AG09309 (cell line): ENCODE measurements around the gene RSRC1.

Experiments used
- DNase-seq: peaks from one replicate; pipeline ENCODE4 v3.0.0-alpha.2; 2010; ENCODE audit warnings: low read depth
- H3K4me3 ChIP-seq: 2 replicates; pipeline ENCODE4 v1.5.1; 2011; ENCODE audit warnings: mild to moderate bottlenecking, low read depth, low read length, moderate library complexity; ENCODE audit not compliant: control insufficient read depth
- TF ChIP-seq, protein P1 (sequence below): IDR thresholded peaks from 2 replicates; pipeline ENCODE4 v1.5.1; 2011; ENCODE audit warnings: mild to moderate bottlenecking, low read depth, low read length, inconsistent platforms; ENCODE audit not compliant: insufficient read depth, control insufficient read depth; ENCODE audit errors: missing control alignments

RSRC1 gene

DNA sequence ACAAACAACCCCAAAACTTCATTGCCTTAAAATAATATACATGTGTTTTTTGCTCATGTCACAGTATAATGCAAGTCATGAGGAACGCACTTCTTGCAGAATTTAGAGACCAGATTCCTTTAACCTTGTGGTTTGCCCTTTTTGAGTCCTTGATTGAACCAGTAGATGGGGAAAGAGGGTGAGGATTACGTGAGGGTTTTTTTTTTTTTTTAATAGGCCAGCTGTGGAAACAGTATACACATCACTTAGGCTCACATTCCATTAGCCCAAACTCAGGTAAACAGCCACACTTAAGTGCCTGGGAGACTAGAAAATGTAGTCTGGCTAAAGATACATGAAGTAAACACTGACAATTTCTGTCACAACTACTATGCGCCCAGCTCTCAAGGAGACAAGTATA, 346.2 kb downstream of the RSRC1 start:
- H3K4me3 ChIP-seq: no peak overlapping the region
- no peak for DNase-seq
- TF ChIP-seq, protein P1, sequence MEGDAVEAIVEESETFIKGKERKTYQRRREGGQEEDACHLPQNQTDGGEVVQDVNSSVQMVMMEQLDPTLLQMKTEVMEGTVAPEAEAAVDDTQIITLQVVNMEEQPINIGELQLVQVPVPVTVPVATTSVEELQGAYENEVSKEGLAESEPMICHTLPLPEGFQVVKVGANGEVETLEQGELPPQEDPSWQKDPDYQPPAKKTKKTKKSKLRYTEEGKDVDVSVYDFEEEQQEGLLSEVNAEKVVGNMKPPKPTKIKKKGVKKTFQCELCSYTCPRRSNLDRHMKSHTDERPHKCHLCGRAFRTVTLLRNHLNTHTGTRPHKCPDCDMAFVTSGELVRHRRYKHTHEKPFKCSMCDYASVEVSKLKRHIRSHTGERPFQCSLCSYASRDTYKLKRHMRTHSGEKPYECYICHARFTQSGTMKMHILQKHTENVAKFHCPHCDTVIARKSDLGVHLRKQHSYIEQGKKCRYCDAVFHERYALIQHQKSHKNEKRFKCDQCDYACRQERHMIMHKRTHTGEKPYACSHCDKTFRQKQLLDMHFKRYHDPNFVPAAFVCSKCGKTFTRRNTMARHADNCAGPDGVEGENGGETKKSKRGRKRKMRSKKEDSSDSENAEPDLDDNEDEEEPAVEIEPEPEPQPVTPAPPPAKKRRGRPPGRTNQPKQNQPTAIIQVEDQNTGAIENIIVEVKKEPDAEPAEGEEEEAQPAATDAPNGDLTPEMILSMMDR: no peak

DNA sequence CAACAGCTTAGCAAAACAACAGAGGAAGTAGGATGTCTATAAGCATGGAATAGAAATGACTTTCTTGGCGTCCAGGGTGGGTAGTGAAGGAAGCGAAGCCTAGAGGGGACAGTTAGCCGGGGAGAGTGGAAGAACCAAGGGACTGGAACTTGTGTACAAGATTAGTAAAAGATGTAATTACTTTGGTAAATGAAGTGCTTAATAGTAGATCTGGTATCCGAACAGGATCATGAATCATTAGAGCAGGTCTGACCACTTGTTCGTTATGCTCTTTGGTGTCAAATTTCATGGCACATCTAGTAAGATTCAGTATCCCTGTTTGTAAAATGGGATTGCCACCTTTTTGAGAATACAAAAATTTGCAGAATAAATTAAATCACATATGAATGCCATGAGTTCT, 348.6 kb downstream of the RSRC1 start:
- H3K4me3 ChIP-seq: no peak overlapping the region
- TF ChIP-seq, protein P1: no peak
- DNase-seq: no peak

DNA sequence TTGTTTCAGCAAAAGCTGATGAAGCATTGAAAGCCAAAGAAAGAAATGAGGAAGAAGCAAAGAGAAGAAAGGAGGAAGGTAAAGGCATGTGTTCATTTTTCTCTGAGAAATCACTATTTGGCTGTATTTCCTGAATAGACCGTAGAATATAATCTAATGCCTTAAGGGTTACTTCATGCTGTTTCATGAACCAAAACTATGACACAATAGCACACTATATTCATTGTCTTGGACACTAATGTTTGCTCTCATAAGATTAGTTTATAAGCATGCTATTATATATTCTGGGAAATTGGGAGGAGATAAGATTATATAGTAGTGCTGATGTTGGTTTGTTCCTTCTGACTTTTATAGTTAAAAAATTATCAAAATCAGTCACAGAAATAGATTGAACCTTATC, 351.0 kb downstream of the RSRC1 start:
- no peak overlapping the region for H3K4me3 ChIP-seq
- TF ChIP-seq, protein P1: no peak
- DNase-seq: no peak

DNA sequence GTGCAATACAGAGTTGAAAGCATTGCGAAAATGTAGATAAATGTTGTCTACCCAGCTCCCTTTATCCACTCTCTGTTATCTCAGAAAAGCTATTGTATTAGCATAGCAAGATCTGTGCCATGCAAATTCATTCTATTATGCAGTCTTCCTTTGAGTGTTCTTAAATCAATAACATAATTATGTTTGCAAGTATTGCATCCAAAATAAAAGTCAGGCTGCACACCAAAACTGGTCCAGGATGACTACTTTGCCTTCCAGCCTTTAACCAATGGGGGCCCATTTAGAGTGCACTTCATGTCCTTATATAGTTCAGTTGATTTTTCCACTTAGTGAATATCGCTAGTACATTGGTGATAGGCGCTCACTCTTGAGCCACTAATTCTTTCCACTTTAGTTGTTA, 353.7 kb downstream of the RSRC1 start:
- TF ChIP-seq, protein P1: no peak
- no peak for DNase-seq
- H3K4me3 ChIP-seq: no peak overlapping the region

DNA sequence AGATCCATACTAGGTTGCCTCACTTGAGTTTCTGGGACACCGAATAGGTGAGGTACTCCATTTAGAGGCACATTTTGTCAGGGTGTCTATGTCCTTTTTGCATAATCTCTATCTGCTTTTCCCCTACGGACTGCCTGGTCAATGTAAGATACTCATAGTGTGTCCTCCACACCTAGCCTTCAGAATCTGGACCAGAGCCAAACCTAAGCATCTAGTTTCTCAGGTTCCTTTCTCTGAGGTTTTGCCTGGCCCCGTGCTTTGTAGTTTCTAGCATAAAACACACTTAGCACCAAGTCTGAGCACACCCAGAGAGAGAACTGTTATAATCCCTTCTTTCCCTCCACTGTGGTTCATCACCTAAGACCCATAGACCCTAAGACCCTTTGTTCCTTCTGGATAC, 355.2 kb downstream of the RSRC1 start:
- TF ChIP-seq, protein P1: no peak
- no peak for DNase-seq
- no peak overlapping the region for H3K4me3 ChIP-seq

DNA sequence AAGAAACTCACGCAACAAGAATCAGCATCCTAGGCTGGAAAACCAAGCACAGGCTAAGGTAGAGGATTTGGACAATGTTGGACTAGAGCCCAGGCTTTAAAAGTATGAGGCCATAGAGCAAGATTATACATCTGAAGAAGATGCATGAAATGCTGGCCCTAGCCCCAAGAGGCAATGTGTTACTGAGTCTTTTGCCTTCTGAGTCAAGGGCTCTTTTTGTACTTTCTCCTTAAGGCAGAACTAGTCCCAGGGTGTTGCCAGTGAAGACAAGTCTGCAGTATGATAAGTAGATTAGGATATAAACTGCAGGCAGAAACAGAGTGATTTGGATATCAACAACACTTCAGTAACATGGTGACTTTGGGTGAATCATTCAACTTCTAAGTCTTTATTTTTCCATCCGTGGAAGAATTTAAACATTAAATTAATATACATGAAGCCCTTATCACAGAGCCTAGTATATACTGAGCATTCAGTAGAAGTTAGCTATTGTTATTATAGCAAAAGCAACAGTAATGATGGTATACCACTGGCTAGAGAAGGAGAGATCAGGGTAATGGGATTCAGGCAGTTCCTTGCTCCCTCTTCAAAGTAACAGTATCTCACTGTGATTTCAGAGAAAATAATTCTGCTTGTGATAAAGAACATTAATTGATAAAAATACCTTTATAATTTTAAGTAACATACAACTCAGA, 361.2 kb downstream of the RSRC1 start:
- TF ChIP-seq, protein P1: no peak
- no peak overlapping the region for H3K4me3 ChIP-seq
- no peak for DNase-seq

DNA sequence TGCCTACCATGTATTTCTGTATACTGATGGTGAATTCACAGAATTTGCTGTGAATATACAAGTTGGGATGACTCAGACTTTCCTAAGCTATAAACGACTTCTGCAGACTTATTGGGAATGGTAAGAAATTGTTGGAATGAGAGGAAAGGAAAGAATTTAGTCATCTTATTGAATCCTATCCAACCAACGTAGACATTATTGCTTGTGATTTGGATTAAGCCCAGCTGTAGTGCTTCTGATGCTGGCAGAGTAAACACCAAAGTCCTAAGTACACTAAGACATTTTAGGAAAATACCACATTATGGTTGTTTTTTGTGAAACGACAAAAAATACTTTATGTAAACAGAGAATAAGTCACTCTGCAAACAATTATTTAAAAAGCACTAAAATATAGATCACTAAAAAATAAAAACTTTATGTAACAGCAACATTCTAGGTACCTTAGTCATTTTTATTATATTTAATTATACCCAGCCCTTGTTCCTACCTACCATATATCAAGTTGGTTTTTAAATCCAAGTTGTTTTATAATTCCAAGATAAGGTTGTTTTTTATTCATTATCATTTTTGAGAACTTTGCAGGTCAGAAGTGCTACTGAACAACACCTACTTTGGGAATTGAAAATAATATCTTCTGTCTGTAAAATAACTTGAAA, 361.9 kb downstream of the RSRC1 start:
- TF ChIP-seq, protein P1: no peak
- DNase-seq: peak; percentile 97
- H3K4me3 ChIP-seq: no peak overlapping the region
